Nucleus accumbens (tissue), 56 donors: ENCODE measurements around the gene ZNF419.
"Not testable (repeated sequence)": the region's sequence is repeated elsewhere in the genome, so short reads cannot be mapped to it uniquely, and the experiment has no call there.

Source experiments
- DNase-seq, 56 donors: peaks; one replicate each; lab custom pipeline; 2025; lab: John Stamatoyannopoulos, UW

ZNF419 gene

DNA sequence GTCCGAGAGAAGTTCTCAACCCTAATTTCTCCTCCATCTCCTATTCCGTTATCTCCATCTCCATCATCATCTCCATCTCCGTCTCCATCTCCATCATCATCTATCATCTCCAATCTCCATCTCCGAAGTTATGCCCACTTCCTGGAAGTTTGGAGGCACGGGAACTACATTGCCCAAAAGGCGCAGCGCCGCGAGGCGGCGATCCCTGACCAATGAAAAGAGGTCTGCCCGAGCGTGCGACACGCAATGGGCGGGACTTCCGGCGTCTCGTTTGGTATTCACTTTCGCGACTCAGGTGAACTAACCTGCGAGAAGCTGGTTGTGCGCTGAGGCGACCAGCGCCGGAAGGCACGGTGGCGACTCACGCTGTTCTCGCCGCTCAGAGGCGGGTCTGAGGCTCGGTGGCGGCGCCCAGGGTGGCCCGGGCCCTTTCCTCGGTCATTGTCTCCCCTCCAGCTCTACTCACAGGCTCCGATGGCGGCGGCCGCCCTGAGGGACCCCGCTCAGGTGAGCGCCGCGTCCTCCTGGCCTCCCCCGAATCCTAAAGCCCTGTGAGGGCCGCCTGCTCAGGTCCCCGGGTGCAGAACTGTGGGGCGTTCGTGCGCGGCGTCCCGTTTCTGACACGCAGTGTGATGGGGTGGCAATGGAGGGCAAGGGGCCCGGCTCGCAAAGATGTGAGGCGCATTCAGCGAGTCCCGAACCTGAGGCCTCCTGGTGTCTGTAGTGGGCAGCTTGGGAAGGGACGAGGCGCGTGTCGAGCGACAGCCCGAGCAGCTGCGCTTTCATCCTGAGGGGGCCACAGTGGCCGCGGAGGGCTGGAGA, at the start of gene ZNF419:
TSS of gene ZNF419 (plus strand) at position 274 of the 822 bp plus-strand sequence. CDS start at position 475, 201 bp downstream.
- peak; percentile 35 to 96 (median 83) for DNase-seq

DNA sequence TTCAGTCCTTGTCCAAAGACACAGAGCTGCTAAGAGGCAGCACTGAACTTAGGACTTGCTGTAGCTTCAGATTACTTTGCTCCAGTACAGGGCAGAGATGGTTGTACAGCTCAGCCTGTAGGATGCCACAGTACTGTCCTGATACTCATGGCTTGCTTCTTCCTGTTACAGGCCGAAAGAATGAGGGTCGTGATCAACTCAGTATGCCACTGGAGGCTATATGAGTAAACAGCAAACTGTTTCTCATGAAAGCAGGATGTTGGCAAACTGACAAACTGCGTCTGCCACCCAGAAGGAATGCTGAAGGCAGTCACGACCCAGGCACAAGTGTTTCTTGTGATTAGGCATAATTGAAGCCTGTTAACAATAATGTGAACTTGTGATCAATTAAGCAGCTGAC, 49.6 kb upstream of the ZNF419 start:
- no peak for DNase-seq

DNA sequence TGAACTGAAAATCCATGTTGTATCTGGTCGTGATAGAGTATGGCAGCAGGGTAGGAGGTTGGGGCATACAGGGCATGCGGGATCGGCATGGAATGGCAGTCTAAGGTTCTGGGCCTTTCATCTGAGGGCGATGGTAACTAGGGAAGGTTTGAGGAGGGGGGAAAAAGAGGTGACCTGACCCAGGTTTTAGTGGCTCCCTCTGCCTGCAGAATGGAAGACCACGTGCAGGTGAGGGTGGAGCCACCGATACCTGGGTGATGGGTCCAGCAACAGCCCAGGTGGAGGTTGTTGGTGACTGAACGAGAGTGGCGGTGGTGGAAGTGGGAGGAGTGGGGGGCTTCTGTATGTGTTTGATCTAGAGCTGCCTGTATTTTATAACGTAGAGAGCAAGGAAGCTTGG, 48.6 kb upstream of the ZNF419 start:
- DNase-seq, result no peak

DNA sequence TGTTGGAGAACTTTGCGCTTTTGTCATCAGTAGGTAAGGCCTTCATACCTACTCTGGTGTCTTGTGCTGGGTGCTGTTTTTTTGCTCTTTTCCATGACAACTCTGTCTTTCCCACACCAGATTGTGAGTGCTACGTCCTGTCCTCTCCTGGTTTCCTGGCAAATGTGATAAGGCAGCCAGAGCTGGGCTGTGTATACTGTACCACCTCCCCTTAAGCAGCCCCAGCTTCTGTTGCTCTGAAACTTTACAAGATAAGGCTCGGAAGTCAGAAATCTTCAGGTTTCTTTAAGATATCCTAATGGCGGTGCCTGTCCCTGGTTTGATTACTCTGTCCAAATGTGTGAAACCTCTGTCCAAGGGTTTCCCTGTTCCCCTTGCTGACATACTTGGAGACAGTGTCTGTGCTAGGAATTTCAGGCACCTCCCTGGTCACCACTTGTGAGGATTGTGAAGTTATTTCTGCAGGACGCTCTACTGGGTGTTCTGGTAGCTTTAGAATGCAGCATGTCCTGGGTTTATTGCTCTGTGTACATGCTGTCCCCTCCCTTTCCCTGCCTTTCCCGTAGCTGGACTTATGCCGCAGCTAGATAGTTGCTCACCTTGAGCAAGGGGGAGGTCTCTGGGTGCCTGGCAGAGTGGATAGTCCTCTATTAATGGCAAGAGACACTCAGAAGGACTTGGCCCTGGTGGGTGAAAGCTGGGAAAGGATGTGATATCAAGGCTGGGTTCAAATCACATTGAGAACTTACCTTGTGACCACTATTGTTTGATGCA, 45.4 kb upstream of the ZNF419 start:
- DNase-seq, result no peak

GRCh38 chr19:57443121-57443696, 44.3 kb upstream of the ZNF419 start:
- DNase-seq, result no peak

DNA sequence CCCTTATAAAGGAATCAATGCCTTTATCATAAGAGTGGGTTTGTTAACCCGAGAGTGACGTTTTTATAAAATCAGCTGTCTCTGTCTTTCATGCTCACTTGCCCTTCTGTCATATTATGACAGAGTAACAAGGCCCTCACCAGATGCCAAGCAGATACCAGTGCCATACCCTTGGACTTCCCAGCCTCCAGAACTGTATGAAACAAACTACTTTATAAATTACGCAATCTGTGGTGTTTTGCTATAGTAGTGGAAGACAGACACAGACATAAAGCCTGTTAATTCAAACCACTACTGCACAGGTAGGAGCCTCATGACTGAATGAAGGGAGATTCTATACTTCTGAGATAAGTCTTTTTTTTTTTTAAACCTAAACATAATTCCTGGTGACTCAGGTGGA, 35.2 kb upstream of the ZNF419 start:
- no peak for DNase-seq

- DNase-seq, result no peak
Measured at GRCh38 chr19:57465680-57466381, 21.7 kb upstream of the ZNF419 start.

- DNase-seq, result peak in 1 of 56 donors; percentile 0
Measured at GRCh38 chr19:57466489-57466888, 21.1 kb upstream of the ZNF419 start.

GRCh38 chr19:57473646-57474045, 13.9 kb upstream of the ZNF419 start:
- no peak for DNase-seq

GRCh38 chr19:57477191-57478008, 10.2 kb upstream of the ZNF419 start, which contains the start of gene ZNF772:
Gene ZNF772 (minus strand): TSS chr19:57477566. CDS start chr19:57477309, 257 bp downstream.
- DNase-seq, result peak; percentile 42 to 97 (median 86)

DNA sequence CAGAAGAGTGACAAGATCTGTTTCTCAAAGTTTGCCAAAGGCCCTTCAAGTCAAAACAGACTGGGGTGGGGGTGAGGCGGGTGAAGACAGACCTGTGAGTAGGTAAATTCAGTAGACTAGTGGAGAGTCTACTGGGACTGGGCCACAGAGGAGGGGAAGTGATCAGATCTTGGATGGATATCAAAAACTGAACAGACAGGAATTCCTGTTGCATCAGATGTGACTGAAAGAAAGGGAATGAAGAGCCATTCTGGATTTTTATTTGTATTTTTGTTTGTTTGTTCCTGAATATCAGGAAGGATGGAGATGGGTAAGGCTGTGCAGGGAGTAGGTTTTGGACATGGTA, 722 bp downstream of the ZNF419 start:
- DNase-seq, result not testable (repeated sequence)

- DNase-seq, result not testable (repeated sequence)
Measured at GRCh38 chr19:57499332-57499679, 11.8 kb downstream of the ZNF419 start.

DNA sequence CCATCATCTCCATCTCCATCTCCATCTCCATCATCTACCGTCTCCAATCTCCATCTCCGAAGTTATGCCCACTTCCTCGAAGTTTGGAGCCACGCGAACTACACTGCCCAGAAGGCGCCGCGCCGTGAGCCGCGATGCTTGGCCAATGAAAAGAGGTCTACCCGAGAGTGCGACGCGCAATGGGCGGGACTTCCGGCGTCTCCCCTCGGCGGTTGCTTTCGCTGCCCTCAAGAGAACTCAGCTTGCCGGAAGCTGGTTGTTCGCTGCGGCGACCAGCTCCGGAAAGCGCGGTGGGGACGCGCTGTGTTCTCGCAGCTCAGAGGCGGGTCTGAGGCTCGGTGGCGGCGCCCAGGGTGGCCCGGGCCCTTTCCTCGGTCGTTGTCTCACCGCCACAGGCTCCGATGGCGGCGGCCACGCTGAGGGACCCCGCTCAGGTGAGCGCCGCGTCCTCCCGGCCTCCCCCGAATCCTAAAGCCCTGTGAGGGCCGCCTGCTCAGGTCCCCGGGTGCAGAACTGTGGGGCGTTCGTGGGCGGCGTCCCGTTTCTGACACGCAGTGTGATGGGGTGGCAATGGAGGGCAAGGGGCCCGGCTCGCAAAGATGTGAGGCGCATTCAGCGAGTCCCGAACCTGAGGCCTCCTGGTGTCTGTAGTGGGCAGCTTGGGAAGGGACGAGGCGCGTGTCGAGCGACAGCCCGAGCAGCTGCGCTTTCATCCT, 12.3 kb downstream of the ZNF419 start, which contains the start of gene ZNF773:
TSS of gene ZNF773 (plus strand) at position 259 of the 716 bp plus-strand sequence. CDS start at position 402, 143 bp downstream.
- peak; percentile 4 to 94 (median 72) for DNase-seq

DNA sequence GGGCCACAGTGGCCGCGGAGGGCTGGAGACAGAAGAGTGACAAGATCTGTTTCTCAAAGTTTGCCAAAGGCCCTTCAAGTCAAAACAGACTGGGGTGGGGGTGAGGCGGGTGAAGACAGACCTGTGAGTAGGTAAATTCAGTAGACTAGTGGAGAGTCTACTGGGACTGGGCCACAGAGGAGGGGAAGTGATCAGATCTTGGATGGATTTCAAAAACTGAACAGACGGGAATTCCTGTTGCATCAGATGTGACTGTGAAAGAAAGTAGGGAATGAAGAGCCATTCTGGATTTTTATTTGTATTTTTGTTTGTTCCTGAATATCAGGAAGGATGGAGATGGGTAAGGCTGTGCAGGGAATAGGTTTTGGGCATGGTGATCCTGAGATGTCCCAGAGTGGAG, 12.8 kb downstream of the ZNF419 start:
- DNase-seq, result not testable (repeated sequence)

DNA sequence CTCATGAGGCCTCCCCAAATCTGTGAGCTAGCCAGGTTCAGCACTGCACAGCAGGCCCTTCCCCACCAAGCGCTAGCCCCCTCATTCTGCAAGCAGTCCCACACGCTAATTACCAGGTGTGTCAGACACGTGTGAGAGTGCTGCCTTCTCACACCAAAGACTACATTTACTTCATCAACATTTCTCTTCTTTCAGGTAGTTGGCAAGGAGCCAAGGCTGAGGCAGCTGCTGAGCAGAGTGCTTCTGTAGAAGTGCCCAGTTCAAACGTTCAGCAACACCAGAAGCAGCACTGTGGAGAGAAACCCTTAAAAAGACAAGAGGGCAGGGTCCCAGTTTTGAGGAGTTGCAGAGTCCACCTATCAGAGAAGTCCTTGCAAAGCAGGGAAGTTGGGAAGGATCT, 18.6 kb downstream of the ZNF419 start:
- no peak for DNase-seq

DNA sequence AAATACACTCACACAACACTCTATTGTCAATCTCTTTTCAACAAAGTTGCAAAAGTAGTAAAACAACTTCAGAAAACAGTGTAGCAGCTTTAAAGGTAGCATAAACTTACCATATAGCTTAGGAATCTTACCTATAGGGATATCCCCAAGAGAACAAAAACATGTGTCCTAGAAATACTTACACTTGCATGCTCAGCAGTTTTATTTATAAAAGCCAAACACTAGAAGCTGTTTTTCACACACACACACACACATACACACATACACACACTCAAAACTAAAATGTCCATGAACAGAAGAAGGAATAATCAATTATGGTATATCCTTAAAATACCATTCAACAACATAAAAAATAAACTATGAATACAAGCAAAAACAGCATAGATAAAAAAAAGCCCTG, 23.9 kb downstream of the ZNF419 start:
- no peak for DNase-seq

DNA sequence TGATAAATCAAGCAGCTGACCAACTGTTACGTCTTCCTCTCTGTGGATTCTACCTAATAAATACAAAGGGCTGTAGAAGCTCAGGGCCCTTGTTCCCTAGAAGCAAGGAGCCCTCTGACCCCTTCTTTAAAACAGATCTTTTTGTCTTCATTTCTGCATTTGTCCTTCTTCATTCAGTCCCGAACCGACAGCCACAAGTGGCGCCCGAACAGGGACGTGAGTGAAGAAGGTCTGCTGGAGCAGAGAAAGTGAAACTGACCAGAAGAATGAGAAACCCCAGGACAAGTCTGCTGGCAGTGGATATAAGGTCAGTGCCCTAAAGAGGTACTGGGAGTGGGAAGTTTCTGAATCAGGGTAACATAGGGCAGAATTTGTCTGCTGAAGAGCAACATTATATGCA, 25.3 kb downstream of the ZNF419 start:
- DNase-seq, result no peak

- DNase-seq, result no peak
Measured at GRCh38 chr19:57515255-57515654, 27.7 kb downstream of the ZNF419 start.

DNA sequence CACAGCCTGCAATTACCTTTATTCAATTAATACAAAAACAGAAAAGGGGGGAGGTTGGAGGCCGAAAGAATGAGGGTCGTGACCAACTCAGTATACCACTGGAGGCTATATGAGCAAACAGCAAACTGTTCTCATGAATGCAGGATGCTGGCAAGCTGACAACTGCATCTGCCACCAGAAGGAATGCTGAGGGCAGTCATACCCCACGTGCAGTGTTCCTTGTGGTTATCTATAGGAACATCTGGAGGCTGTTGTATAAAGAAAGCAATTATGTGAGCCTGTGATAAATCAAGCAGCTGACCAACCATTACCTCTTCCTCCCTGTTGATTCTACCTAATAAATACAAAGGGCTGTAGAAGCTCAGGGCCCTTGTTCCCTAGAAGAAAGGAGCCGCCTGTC, 30.5 kb downstream of the ZNF419 start:
- not testable (repeated sequence) for DNase-seq
